Uterus (tissue), 2 donors: ENCODE results near the gene UBE2M.

Experiments used
- POLR2A ChIP-seq, 2 donors: fragments of 450-650 bp; IDR thresholded peaks; one replicate each; pipeline ENCODE4 v1.6.1; 2016; ENCODE audit warnings: antibody characterized with exemption in 2 of 2, mild to moderate bottlenecking in 1 of 2, moderate library complexity in 1 of 2
- TF ChIP-seq, protein P1 (sequence below), 4 experiments: fragments of 200-600 bp in 2 of 4; fragments of 450-650 bp in 2 of 4; sonication (generic) in 2 of 4; IDR thresholded peaks; one replicate each; pipeline ENCODE4 v1.5.1; 2016 to 2019; ENCODE audit warnings: antibody characterized with exemption in 4 of 4, mild to moderate bottlenecking in 2 of 4, moderate library complexity in 1 of 4

DNA sequence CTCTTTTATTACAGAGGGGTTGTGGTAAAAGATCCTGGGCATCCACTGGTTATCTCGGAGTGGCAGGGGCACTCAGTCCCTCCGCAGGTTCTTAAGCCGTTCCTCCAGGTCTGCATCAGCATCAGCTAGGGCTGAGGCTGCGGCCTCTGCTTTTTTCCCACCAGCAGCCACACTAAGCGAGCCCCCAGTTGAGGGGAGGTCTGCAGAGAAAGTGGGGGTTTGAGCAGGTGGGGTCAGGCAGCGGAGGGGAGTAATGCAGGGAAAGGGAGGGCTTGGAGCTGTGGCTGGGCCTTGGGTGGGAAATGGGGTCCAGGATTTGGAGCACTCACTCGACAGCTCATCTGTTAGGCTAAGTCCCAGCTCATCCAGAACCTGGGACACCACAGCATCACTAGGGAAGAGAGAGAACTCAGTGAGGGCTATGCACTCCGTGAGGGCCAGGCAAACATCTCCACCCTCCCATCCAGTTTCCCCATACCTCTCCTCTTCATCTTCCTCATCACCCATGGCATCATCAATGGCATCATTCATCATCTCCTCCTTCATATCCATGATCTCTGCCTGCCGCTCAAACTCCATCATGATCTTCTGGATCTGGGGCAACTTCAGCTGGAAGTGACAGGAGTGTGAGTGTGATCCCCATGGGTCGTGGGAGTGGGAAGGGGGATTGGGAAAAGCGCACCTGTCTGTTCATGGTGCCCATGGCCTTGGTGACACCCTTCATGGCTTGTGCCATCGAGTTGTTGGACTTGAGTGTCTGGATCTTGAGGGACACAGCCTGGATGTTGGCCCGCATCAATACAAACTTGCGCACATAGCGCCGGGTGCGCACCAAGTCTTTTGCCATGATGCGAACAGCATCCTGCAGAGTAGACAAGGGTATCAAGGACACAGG lies 6.6 kb downstream of the UBE2M start:
- no peak for TF ChIP-seq POLR2A (IDR thresholded peaks at IDR 0.05)
- TF ChIP-seq, protein P1, sequence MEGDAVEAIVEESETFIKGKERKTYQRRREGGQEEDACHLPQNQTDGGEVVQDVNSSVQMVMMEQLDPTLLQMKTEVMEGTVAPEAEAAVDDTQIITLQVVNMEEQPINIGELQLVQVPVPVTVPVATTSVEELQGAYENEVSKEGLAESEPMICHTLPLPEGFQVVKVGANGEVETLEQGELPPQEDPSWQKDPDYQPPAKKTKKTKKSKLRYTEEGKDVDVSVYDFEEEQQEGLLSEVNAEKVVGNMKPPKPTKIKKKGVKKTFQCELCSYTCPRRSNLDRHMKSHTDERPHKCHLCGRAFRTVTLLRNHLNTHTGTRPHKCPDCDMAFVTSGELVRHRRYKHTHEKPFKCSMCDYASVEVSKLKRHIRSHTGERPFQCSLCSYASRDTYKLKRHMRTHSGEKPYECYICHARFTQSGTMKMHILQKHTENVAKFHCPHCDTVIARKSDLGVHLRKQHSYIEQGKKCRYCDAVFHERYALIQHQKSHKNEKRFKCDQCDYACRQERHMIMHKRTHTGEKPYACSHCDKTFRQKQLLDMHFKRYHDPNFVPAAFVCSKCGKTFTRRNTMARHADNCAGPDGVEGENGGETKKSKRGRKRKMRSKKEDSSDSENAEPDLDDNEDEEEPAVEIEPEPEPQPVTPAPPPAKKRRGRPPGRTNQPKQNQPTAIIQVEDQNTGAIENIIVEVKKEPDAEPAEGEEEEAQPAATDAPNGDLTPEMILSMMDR (IDR thresholded peaks at IDR 0.05), result no peak
